Muscle of leg (tissue), 11 donors: ENCODE data around the gene RNF41. TPM values are rescaled to one million over a fixed set of nuclear protein-coding genes. Genes with fewer than 3 reads are reported as not detected.
"Not testable (repeated sequence)": the region's sequence is repeated elsewhere in the genome, so short reads cannot be mapped to it uniquely, and the experiment has no call there.

Experiments
- DNase-seq: peaks from one replicate; pipeline ENCODE4 v3.0.0; 2013
- H3K27ac ChIP-seq: one replicate; pipeline ENCODE4 v1.5.1; 2013; ENCODE audit warnings: mild to moderate bottlenecking, low read length, control low read depth
- H3K27me3 ChIP-seq: one replicate; pipeline ENCODE4 v1.6.1; 2013; ENCODE audit warnings: low read length; ENCODE audit not compliant: control insufficient read depth, insufficient read depth
- H3K36me3 ChIP-seq: one replicate; pipeline ENCODE4 v1.6.1; 2013; ENCODE audit warnings: low read length; ENCODE audit not compliant: control insufficient read depth, insufficient read depth
- H3K4me1 ChIP-seq: one replicate; pipeline ENCODE4 v1.6.1; 2013; ENCODE audit warnings: low read length; ENCODE audit not compliant: control insufficient read depth, insufficient read depth
- H3K4me3 ChIP-seq: one replicate; pipeline ENCODE4 v1.5.1; 2013; ENCODE audit warnings: low read length, control low read depth
- H3K9me3 ChIP-seq: replicated peaks from 2 replicates; pipeline ENCODE4 v1.6.1; 2013; ENCODE audit warnings: low read depth, low read length; ENCODE audit not compliant: control insufficient read depth
- WGBS: methylation state at CpG from one replicate; pipeline ENCODE4 v1.1.5; 2013; ENCODE audit warnings: missing lambda C conversion rate; ENCODE audit not compliant: insufficient coverage; 5-methylcytosine and 5-hydroxymethylcytosine counted together
- polyA plus RNA-seq, 8 donors: library from polyadenylated mRNA; unstranded; fragments of 120-200 nt; gene quantifications; one replicate each; pipeline versions ENCODE4 v1.2.1 to v1.2.3, GENCODE V29; 2013; ENCODE audit warnings: inconsistent platforms in 1 of 8, low replicate concordance in 1 of 8; ENCODE audit not compliant: insufficient read length in 8 of 8, insufficient read depth in 1 of 8
- total RNA-seq: library from RNA; stranded (reverse); fragments of 120-200 nt; gene quantifications from one replicate; pipeline ENCODE4 v1.2.4, GENCODE V29; 2013

Gene RNF41
- total and polyA plus RNA-seq, 9 donors, result 35.5 to 49.3 (median 44.2) TPM

GRCh38 chr12:56161690-56162351 lies 59.9 kb downstream of the RNF41 start:
- no peaks in the 10 kb centered on the region for H3K9me3 ChIP-seq
- peaks cover 71% of the 10 kb centered on the region for H3K36me3 ChIP-seq
- DNase-seq, result no peak
- no peaks in the 10 kb centered on the region for H3K27me3 ChIP-seq
- WGBS, result 45% methylated on average over 5 of the region's 10 CpGs
- H3K4me1 ChIP-seq, result peaks cover 41% of the 10 kb centered on the region
- peak overlapping the region; percentile 4 for H3K27ac ChIP-seq
- no peak overlapping the region for H3K4me3 ChIP-seq

GRCh38 chr12:56160894-56161689 lies 60.6 kb downstream of the RNF41 start:
- H3K27ac ChIP-seq, result peak overlapping the region; percentile 99
- H3K4me1 ChIP-seq, result peaks cover 43% of the 10 kb centered on the region
- no peak for DNase-seq
- H3K4me3 ChIP-seq, result peak overlapping the region; percentile 67
- WGBS, result 82% methylated on average over 3 of the region's 11 CpGs
- no peaks in the 10 kb centered on the region for H3K9me3 ChIP-seq
- H3K27me3 ChIP-seq, result no peaks in the 10 kb centered on the region
- peaks cover 67% of the 10 kb centered on the region for H3K36me3 ChIP-seq

- peaks cover 70% of the 10 kb centered on the region for H3K36me3 ChIP-seq
- 63% methylated on average over 7 of the region's 7 CpGs for WGBS
- H3K27ac ChIP-seq, result peak overlapping the region; percentile 99
- H3K4me1 ChIP-seq, result peaks cover 47% of the 10 kb centered on the region
- no peak for DNase-seq
- H3K27me3 ChIP-seq, result no peaks in the 10 kb centered on the region
- H3K4me3 ChIP-seq, result peak overlapping the region; percentile 67
- no peaks in the 10 kb centered on the region for H3K9me3 ChIP-seq
Observed at GRCh38 chr12:56160193-56160763, 61.4 kb downstream of the RNF41 start.

- peaks cover 48% of the 10 kb centered on the region for H3K4me1 ChIP-seq
- H3K27ac ChIP-seq, result peak overlapping the region; percentile 99
- DNase-seq, result no peak
- peaks cover 68% of the 10 kb centered on the region for H3K36me3 ChIP-seq
- WGBS, result 47% methylated on average over 6 of the region's 8 CpGs
- no peaks in the 10 kb centered on the region for H3K27me3 ChIP-seq
- peak overlapping the region; percentile 67 for H3K4me3 ChIP-seq
- H3K9me3 ChIP-seq, result no peaks in the 10 kb centered on the region
Observed at GRCh38 chr12:56159482-56160192, 62.1 kb downstream of the RNF41 start.

- H3K27ac ChIP-seq, result peak overlapping the region; percentile 99
- H3K36me3 ChIP-seq, result peaks cover 62% of the 10 kb centered on the region
- WGBS, result 0% methylated on average over 4 of the region's 6 CpGs
- no peaks in the 10 kb centered on the region for H3K27me3 ChIP-seq
- peak overlapping the region; percentile 67 for H3K4me3 ChIP-seq
- peak; percentile 85 for DNase-seq
- peaks cover 55% of the 10 kb centered on the region for H3K4me1 ChIP-seq
- H3K9me3 ChIP-seq, result no peaks in the 10 kb centered on the region
Observed at GRCh38 chr12:56158926-56159461, 62.7 kb downstream of the RNF41 start.

- Histone ChIP-seq H3K4me1 (peaks cover 62% of the 10 kb centered on the region), H3K27me3 (no peaks in the 10 kb centered on the region)
- WGBS, result 0% methylated on average over 18 of the region's 30 CpGs
Observed at GRCh38 chr12:56158029-56158925, 63.4 kb downstream of the RNF41 start, which contains the start of gene MYL6. MYL6 (plus strand) TSS chr12:56158359; CDS start chr12:56158402, 43 bp downstream.

GRCh38 chr12:56157201-56158028 lies 64.3 kb downstream of the RNF41 start:
- under 1% methylated on average over 33 of the region's 45 CpGs for WGBS

More at GRCh38 chr12:56158029-56158925, 63.4 kb downstream of the RNF41 start, which contains the start of gene MYL6:
- DNase-seq, result peak; percentile 99
- Histone ChIP-seq H3K36me3 (peaks cover 54% of the 10 kb centered on the region), H3K27ac (peak within 1 kb of the TSS; percentile 99), H3K9me3 (no peaks in the 10 kb centered on the region), H3K4me3 (peak within 1 kb of the TSS; percentile 67)

GRCh38 chr12:56156464-56157200 lies 65.1 kb downstream of the RNF41 start:
- H3K9me3 ChIP-seq, H3K27me3 ChIP-seq, DNase-seq: not testable (repeated sequence)
- 92% methylated on average over 13 of the region's 21 CpGs for WGBS
- Histone ChIP-seq H3K36me3 (peaks cover 38% of the 10 kb centered on the region), H3K4me1 (peaks cover 69% of the 10 kb centered on the region), H3K4me3 (peak overlapping the region; percentile 48), H3K27ac (peak overlapping the region; percentile 99)

More at GRCh38 chr12:56157201-56158028, 64.3 kb downstream of the RNF41 start:
- H3K36me3 ChIP-seq, result peaks cover 46% of the 10 kb centered on the region
- H3K27ac ChIP-seq, result peak overlapping the region; percentile 99
- no peaks in the 10 kb centered on the region for H3K9me3 ChIP-seq
- no peaks in the 10 kb centered on the region for H3K27me3 ChIP-seq
- peak overlapping the region; percentile 48 for H3K4me3 ChIP-seq
- peak; percentile 97 for DNase-seq
- H3K4me1 ChIP-seq, result peaks cover 69% of the 10 kb centered on the region
